Activated B cell treated with CpG ODN at 0.5 μM for 24 hours (primary cell): Measurements from ENCODE around the gene TMEM131. TPM values are rescaled to one million over a fixed set of nuclear protein-coding genes. Genes with fewer than 3 reads are reported as not detected.
"Not testable (repeated sequence)": the region's sequence is repeated elsewhere in the genome, so short reads cannot be mapped to it uniquely, and the experiment has no call there.

ENCODE experiments used
- ATAC-seq: fragments of 200-7000 bp; cut with Tn5 transposase; one replicate; pipeline ENCODE4 v1.10.0; 2021; ENCODE audit warnings: low read depth, mild to moderate bottlenecking, moderate library complexity
- CTCF ChIA-PET: fragments of 350-600 bp; sonication (Branson Sonifier 250); formaldehyde crosslinking; loops from one replicate; lab custom pipeline; 2021; ENCODE audit warnings: antibody characterized with exemption; lab: Charles Lee
- POLR2A ChIA-PET: fragments of 350-600 bp; sonication (Branson Sonifier 250); formaldehyde crosslinking; loops from one replicate; lab custom pipeline; 2021; ENCODE audit warnings: antibody characterized with exemption; lab: Charles Lee
- DNase-seq: peaks from one replicate; pipeline ENCODE4 v3.0.0; 2022
- H3K27ac Mint-ChIP-seq: one replicate; pipeline ENCODE4 v1.8.0; 2020; ENCODE audit warnings: mixed read lengths
- H3K27me3 Mint-ChIP-seq: one replicate; pipeline ENCODE4 v1.8.0; 2021; ENCODE audit warnings: mixed read lengths
- H3K36me3 Mint-ChIP-seq: one replicate; pipeline ENCODE4 v1.8.0; 2021; ENCODE audit warnings: low read depth, mixed read lengths
- H3K4me1 Mint-ChIP-seq: one replicate; pipeline ENCODE4 v1.8.0; 2021; ENCODE audit warnings: mixed read lengths
- H3K4me3 Mint-ChIP-seq: one replicate; pipeline ENCODE4 v1.8.0; 2020; ENCODE audit warnings: mild to moderate bottlenecking, mixed read lengths
- H3K9me3 Mint-ChIP-seq: one replicate; pipeline ENCODE4 v1.8.0; 2020; ENCODE audit warnings: mixed read lengths
- CTCF ChIP-seq: fragments of 200-600 bp; IDR thresholded peaks from one replicate; pipeline ENCODE4 v1.8.0; 2022; ENCODE audit warnings: antibody characterized with exemption, mild to moderate bottlenecking
- intact Hi-C: fragments of 100-400 bp; cut with micrococcal nuclease; formaldehyde crosslinking; loops from one replicate; pipeline ENCODE4 v1.15.1; 2024
- total RNA-seq: library from RNA; stranded (reverse); gene quantifications from 2 replicates; pipeline ENCODE4 v1.2.3, GENCODE V29; 2022

TMEM131 gene
- total RNA-seq, 1 donor from 2014 or later: 146 TPM

- peak; percentile 67 for ATAC-seq
- H3K36me3 Mint-ChIP-seq: no peaks in the 10 kb centered on the region
- no peaks in the 10 kb centered on the region for H3K9me3 Mint-ChIP-seq
- peak overlapping the region; percentile 80 for H3K4me3 Mint-ChIP-seq
- H3K4me1 Mint-ChIP-seq: peaks cover 62% of the 10 kb centered on the region
- ChIA-PET CTCF (interaction anchor here (0.8 to 1.7 kb wide), 5 partner anchors 9 to 161 kb away, joined by 3 to 5 read pairs (median 4); no protein-coding TSS in a partner anchor), POLR2A (interaction anchor here (0.6 to 5.5 kb wide), 15 partner anchors 12 to 120 kb away, joined by 3 to 110 read pairs (median 5); partner anchors contain the start of genes TMEM131 and VWA3B)
- intact Hi-C loops: loop anchor here (1.0 to 10.0 kb wide), 13 partner anchors 12 to 417 kb away; partner anchors contain the start of genes ACTR1B, C2orf92, INPP4A and TMEM131
- peak; percentile 45 for DNase-seq
- peak overlapping the region; percentile 96 for H3K27ac Mint-ChIP-seq
- no peak for TF ChIP-seq CTCF
- no peaks in the 10 kb centered on the region for H3K27me3 Mint-ChIP-seq
These were observed 31.8 kb upstream of the TMEM131 start for GRCh38 chr2:98027538-98027937.

GRCh38 chr2:98026927-98027522 is 31.3 kb upstream of the TMEM131 start:
- Mint-ChIP-seq H3K4me3 (peak overlapping the region; percentile 80), H3K27ac (peak overlapping the region; percentile 96), H3K27me3 (no peaks in the 10 kb centered on the region), H3K9me3 (no peaks in the 10 kb centered on the region), H3K36me3 (no peaks in the 10 kb centered on the region), H3K4me1 (peaks cover 67% of the 10 kb centered on the region)
- ChIA-PET CTCF (interaction anchor here (1.0 to 1.7 kb wide), 4 partner anchors 10 to 161 kb away, joined by 3 to 5 read pairs (median 4); no protein-coding TSS in a partner anchor), POLR2A (interaction anchor here (0.6 to 5.5 kb wide), 14 partner anchors 12 to 119 kb away, joined by 3 to 110 read pairs (median 5); partner anchors contain the start of genes TMEM131 and VWA3B)
- TF ChIP-seq CTCF: no peak
- ATAC-seq (peak; percentile 72), DNase-seq (no peak)
- intact Hi-C loops: loop anchor here (1.0 to 10.0 kb wide), 13 partner anchors 12 to 418 kb away; partner anchors contain the start of genes ACTR1B, C2orf92, INPP4A and TMEM131

GRCh38 chr2:98026292-98026691 is 30.5 kb upstream of the TMEM131 start:
- ATAC-seq (no peak), DNase-seq (no peak)
- peak overlapping the region; percentile 96 for H3K27ac Mint-ChIP-seq
- H3K27me3 Mint-ChIP-seq: no peaks in the 10 kb centered on the region
- POLR2A ChIA-PET: interaction anchor here (0.7 to 5.5 kb wide), 6 partner anchors 11 to 60 kb away, joined by 3 to 110 read pairs (median 6); partner anchors contain the start of genes TMEM131 and VWA3B
- H3K36me3 Mint-ChIP-seq: no peaks in the 10 kb centered on the region
- no peak for TF ChIP-seq CTCF
- intact Hi-C loops: loop anchor here (5.0 to 10.0 kb wide), 3 partner anchors 74 to 419 kb away; partner anchors contain the start of genes ACTR1B, C2orf92 and INPP4A
- no peaks in the 10 kb centered on the region for H3K9me3 Mint-ChIP-seq
- H3K4me3 Mint-ChIP-seq: peak overlapping the region; percentile 80
- H3K4me1 Mint-ChIP-seq: peaks cover 75% of the 10 kb centered on the region
- CTCF ChIA-PET: no interaction called here

GRCh38 chr2:98025481-98026037 is 29.8 kb upstream of the TMEM131 start:
- no peak for TF ChIP-seq CTCF
- Mint-ChIP-seq H3K4me1 (peaks cover 82% of the 10 kb centered on the region), H3K4me3 (peak overlapping the region; percentile 80), H3K9me3 (no peaks in the 10 kb centered on the region), H3K27ac (peak overlapping the region; percentile 96), H3K27me3 (no peaks in the 10 kb centered on the region), H3K36me3 (no peaks in the 10 kb centered on the region)
- ChIA-PET POLR2A (interaction anchor here (3.5 to 5.5 kb wide), 2 partner anchors 11 to 30 kb away, joined by 38 to 110 read pairs; partner anchors contain the start of gene TMEM131), CTCF (interaction anchor here (0.7 to 1.0 kb wide), 2 partner anchors 10 to 132 kb away, joined by 3 read pairs; no protein-coding TSS in a partner anchor)
- intact Hi-C loops: loop anchor here (5.0 to 10.0 kb wide), 3 partner anchors 73 to 419 kb away; partner anchors contain the start of genes ACTR1B, C2orf92 and INPP4A
- ATAC-seq (no peak), DNase-seq (no peak)

- H3K9me3 Mint-ChIP-seq, CTCF ChIA-PET, H3K36me3 Mint-ChIP-seq, DNase-seq, H3K27ac Mint-ChIP-seq, H3K4me3 Mint-ChIP-seq, ATAC-seq, H3K27me3 Mint-ChIP-seq: not testable (repeated sequence)
- peaks cover 48% of the 10 kb centered on the region for H3K4me1 Mint-ChIP-seq
- intact Hi-C loops: loop anchor here (10.0 kb wide), 2 partner anchors 357 to 423 kb away; partner anchors contain the start of genes ACTR1B, C2orf92 and INPP4A
- POLR2A ChIA-PET: interaction anchor here (0.9 to 1.9 kb wide), 4 partner anchors 10 to 184 kb away, joined by 3 to 5 read pairs (median 4); no protein-coding TSS in a partner anchor
These were observed 26.3 kb upstream of the TMEM131 start for GRCh38 chr2:98022067-98022466.
